ENCODE data around the gene RYR3.

RYR3 gene

GRCh38 chr15:33310481-33311311, at the start of gene RYR3:
Gene RYR3 (plus strand): TSS chr15:33310967. CDS start chr15:33311046, 79 bp downstream.
- DNase-seq (ENCODE audit: low spot score): no peak

DNA sequence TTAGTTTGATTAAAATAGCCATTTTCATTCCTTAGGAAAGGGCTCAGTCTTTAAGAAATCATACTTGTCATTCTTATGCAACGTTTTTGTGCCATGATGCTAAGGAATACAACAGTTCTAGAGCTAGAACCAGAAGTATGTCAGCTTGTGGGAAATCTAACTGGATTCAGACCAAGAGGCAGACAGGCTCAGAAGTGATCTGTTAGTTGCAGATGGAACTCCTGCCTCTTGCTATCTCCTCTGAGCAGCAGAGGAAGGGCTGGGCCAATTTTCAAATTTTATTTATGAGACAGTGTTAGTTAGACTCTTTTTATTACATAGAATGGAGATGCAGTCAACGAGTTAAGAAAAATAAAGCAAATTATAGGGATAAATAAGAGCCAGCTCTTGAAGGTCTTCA, 48.5 kb upstream of the RYR3 start:
- no peak for DNase-seq (ENCODE audit: low spot score)

GRCh38 chr15:33277689-33278088, 33.1 kb upstream of the RYR3 start:
- no peak for DNase-seq (ENCODE audit: low spot score)

DNA sequence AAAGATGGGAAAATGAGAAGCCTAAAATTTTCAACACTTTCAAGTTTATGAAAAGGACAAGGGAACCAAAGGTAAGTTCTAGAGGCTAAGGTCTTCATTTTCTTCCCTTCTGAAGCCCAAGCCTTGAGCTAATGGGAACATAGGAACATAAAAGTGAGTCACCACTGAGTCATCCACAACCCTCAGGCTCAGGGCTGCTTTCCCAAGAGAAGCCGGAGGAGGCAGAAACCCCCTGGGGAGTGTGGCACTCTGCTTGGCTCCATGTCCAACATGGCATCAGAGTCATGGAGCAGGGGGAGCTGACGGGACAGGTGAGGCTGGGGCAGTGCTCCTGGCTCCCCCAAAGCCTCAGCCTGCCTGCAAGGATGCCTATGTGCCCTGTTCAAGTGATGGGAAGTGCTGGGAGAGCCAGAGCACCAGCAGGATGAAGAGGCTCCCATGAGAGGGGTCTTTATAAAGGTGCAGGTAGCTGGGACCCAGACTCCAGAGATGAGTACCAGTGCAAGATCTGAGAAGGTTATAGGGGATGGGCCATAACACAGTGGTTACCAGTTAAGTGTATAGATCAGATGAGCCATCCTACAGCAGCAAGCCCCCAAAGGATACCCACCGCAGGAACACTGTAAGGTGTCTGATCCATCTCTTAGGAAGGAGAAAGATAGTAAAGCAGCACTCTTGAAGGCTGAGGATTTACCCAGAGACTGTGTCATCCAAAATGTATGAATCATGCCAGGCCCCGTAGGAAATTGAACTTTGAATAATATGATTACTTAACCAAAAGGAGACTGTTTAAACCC, 31.8 kb upstream of the RYR3 start:
- peak; percentile 52 for DNase-seq (ENCODE audit: low spot score)

DNA sequence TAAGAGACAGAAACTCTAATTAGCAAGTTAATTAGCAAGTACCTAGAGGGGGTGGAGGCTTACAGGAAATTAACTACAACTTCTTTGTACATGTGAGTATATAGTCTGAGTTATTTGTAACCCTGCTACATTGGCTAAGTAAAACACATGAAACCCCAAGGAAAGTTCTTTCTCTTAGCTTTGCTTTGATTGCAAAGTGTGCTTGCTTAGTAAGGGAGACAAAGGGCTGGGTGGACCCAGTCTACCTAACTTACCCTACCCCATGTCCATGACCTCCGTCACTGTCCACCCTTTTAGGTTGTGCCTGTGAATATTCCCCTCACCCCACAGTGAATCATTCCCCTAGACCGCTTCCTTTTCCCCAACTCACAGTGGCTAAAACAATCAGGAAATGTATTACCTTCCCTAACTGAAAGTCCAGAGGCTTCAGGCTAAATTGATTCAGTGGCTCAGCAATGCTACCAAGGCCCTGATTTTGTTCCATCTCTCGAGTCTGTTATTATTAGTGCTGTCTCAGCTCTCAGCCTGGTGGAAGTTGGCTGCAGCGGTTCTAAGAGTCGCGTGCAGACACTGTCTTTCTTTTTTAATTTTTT, 31.1 kb upstream of the RYR3 start:
- DNase-seq (ENCODE audit: low spot score): no peak

DNA sequence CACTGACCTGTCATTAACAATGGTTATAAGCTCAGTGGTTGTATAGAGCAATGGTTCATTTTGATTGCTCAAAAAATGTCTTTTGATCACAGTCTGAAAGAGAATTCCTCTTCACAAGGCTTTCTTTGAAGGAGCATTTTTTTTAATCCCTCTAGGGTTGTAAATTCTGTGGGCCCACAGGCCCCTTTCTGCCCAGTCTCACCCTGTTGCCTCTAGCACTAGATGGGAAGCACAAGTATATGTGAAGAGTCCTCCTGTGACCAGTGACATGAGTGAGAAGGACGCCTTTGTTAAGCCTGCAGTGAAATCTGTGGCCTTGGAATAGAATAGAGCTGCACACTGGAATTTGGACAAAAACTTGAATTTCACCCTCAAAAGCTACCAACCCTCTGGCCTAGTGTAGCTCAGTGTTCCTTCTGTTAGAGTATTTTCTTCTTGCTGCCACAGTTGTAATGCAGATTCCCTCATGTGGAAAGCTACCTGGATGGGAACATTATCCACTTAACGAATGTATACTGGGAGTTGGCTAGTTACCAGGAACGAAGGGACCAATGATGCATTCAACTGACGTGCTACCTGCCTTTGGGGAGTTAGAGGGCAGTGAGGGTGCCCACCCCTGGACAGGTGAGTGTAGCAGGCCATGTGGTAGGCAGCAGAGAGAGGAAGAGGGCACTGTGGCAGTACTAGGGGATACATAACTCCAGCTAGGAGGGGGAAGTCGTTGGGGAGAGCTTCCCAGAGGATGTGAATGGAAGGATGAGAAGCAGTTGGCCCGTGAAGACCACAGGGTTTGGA, 28.3 kb upstream of the RYR3 start:
- no peak for DNase-seq (ENCODE audit: low spot score)

DNA sequence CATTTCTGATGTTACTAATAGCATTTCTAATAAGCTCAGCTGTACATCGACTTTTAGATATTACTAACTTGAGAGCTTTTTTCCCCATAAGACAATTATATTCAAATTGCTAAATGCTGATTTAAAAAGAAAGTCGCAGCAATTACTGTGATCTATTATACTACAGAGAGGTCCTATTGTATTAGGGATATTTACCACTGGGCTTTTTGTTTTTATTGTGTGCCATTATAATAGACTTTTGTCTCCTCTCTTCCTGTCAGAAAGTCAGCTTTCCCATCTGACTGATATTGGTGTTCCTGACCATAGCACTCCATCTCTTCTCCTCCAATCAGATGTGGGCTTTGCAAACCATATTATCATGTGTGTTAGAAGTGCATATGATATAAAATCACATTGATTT, 27.2 kb upstream of the RYR3 start:
- DNase-seq (ENCODE audit: low spot score): no peak

DNA sequence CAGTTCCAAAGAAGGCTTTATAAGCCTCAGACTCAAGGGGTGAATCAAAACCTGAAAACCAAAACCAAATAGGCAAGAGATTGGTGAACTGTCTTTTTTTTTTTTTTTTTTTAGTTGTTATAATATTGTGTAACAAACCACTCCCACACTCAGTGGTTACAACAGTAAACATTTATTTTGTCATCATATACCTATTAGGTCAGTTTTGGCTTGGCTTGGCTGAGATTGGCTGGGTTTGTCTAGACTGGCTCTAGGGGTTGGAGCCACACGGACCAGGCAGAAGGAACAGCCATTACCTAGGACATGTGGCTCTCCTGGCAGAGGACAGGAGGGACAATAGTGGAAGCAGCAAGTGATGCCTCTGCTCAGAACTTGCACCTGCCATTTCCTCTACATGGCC, 26.4 kb upstream of the RYR3 start:
- DNase-seq (ENCODE audit: low spot score): no peak

DNA sequence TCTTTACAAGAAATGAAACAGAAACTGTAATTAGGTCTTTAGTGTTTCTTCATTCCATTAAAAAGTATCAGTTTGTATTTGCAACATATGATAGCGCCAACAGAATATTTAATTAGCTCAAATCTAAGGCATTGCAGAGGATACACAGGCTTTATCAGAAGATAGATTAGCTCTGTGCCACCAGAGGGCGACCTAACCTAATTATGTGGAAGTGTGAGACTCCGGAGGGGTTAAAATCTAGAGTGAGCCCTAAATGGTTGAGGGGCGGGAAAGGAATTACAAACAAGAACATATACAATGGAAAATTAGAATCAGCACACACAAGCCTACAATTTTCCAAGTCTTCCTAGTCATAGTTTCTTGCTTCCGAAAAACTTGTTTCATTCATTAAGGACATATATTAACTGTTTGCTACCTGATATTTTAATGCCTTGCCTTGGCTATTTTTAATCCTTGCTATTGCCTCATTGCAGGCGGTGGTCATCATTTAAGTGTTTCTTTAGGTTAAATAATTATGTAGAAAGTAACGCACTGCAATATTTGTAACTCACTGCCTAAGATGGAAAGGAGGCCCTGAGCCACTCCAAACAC, 18.0 kb upstream of the RYR3 start:
- DNase-seq (ENCODE audit: low spot score): no peak

- DNase-seq (ENCODE audit: low spot score): no peak
Observed at GRCh38 chr15:33293713-33294334, 16.9 kb upstream of the RYR3 start.

- no peak for DNase-seq (ENCODE audit: low spot score)
Observed at GRCh38 chr15:33296050-33296449, 14.7 kb upstream of the RYR3 start.

DNA sequence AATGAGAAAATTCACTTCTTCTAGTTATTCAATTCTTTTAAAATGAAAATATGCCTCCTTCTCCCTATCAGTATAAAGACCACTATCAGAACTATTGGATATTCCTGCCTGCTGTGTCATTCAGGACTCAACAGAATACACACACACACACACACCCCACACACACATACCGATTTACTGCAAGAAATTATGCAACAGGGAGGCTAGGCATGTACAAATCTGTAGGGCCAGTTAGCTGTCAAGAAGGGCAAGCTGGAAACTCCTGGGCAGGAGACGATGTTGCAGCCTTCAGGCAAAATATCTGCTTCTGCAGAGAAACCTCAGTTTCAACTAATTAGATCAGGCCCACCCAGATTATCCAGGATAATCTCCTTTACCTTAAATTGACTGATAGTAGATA, 13.9 kb upstream of the RYR3 start:
- no peak for DNase-seq (ENCODE audit: low spot score)

- DNase-seq (ENCODE audit: low spot score): no peak
Observed at GRCh38 chr15:33298631-33299030, 12.1 kb upstream of the RYR3 start.

- no peak for DNase-seq (ENCODE audit: low spot score)
Observed at GRCh38 chr15:33304924-33305323, 5.8 kb upstream of the RYR3 start.

- DNase-seq (ENCODE audit: low spot score): no peak
Observed at GRCh38 chr15:33309602-33310276, 1.0 kb upstream of the RYR3 start.

DNA sequence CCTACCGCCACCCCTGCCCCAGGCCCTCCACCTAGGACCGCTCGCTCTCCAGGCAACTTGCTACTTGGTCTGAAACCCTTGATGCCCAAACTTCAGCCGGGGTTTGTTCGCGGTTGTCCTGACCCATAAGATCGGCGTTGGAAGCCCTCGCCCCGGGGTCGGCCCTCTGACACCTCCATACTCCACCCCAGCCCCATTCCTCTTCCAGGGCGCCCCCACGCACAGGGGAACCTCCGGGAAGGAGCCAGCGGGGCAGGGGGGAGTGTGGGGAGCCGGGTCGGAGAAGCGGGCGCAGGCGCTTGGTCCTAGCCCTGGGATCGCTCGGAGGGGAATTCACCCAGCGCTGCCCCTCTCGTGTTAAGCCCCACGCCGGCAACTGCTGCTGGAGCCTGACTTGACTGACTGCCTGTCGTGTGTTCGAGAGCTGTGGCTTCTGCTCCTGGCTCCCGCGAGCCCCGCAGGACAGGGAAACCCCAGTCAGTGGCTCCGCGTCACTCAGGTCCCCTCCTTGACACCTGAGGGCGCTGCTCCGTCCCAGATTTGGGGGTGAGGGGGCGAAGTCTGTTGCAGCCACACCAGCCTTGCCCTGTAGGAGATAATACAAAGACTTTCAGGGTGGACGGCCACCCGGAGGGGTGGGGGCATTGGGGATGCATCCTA, 675 bp downstream of the RYR3 start:
- no peak for DNase-seq (ENCODE audit: low spot score)

DNA sequence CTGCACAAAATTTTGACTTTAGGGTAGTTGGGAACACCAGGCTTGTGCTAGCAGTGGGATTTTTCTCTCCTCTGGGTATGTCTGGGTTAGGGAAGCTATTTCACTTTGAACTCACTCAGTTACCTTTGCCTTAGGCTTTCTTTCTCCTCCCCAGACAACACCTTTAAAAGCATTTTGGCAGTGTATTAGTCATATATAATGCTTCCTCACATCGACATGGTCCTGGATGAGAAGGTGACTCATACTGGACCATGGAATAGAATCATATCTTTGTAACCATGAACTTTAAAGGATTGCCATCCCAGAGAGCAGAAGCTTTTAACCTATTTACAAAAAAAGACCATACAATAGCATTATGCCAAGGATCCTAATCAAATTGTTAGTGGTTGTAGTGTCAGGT, 2.7 kb downstream of the RYR3 start:
- no peak for DNase-seq (ENCODE audit: low spot score)

DNA sequence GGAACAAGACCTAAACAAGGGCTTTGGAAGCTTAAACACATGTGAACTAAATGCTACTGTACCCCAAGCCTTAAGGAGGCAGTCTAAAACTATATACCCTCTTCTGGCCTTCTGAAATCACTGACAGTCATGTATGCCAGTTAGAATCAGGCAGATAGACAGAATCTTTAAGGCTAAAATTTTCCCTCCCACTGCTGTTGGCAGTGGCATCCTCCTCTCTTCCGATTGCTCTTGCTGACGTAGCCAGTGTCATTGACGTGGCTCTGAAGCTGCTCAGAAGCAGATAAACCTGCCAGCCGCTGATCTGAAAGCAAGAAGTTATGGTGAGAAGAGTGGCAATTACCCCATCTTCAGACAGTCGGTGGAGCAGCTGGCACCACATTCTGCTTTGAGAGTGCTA, 3.3 kb downstream of the RYR3 start:
- DNase-seq (ENCODE audit: low spot score): no peak

DNA sequence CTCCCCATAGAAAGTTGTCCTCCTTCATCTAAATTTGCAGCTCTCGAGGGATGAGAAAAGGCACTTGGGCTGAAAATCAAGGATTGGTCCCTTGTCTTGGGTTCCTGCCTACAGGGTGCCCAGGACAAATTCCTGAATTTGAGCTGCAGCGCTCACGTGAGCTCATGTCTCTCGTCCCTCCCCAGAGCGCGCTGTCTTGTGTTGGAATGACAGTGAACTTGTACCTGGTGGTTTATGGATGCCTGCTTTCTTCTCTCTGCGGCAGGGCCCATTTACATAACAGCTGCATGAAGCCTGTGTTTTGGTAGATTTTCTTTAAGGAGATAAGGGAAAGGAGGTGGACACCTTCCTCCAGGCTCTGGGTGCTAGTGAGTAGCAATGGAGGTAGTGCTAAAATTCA, 4.3 kb downstream of the RYR3 start:
- DNase-seq (ENCODE audit: low spot score): no peak

- DNase-seq (ENCODE audit: low spot score): no peak
Observed at GRCh38 chr15:33317896-33318295, 7.1 kb downstream of the RYR3 start.

Measured in hepatic stellate cell (primary cell).